ENCODE data around the gene ELN.

Gene ELN

DNA sequence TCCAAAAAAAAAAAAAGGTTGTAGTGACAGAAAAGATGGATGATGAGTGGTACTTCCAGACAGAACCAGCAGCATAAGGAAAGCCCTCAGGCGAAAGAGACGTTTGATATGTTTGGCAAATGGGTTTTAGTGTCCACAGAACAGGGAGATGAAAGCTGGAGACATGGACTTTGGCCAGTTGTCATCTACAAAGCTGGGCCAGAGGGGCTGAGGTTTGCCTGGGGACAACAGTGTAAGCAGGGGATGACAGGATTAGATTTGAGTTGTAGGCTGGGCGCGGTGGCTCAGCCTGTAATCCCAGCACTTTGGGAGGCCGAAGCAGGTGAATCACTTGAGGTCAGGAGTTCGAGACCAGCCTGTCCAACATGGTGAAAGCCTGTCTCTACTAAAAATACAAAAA is 47.8 kb upstream of the ELN start:
- no peak for ATAC-seq
- TF ChIP-seq SNAI2 (CRISPR knock-in tag; IDR thresholded peaks at IDR 0.05) (no peak), PPARA (CRISPR knock-in tag; IDR thresholded peaks at IDR 0.05; ENCODE audit: borderline replicate concordance) (no peak), ZNF70 (CRISPR knock-in tag; IDR thresholded peaks at IDR 0.05) (no peak), GLIS3 (CRISPR knock-in tag; IDR thresholded peaks at IDR 0.05) (no peak), ZNF8 (CRISPR knock-in tag; IDR thresholded peaks at IDR 0.05) (no peak), OSR1 (CRISPR knock-in tag; IDR thresholded peaks at IDR 0.05) (no peak), ZFP3 (CRISPR knock-in tag; IDR thresholded peaks at IDR 0.05) (no peak), ESRRG (CRISPR knock-in tag; IDR thresholded peaks at IDR 0.05) (no peak), ISL1 (CRISPR knock-in tag; IDR thresholded peaks at IDR 0.05) (no peak), ZFP30 (CRISPR knock-in tag; IDR thresholded peaks at IDR 0.05) (no peak), ARNTL (CRISPR knock-in tag; IDR thresholded peaks at IDR 0.05; ENCODE audit: borderline replicate concordance, low read depth) (no peak), ZNF565 (CRISPR knock-in tag; conservative IDR thresholded peaks at IDR 0.05; ENCODE audit: low read depth) (no peak), RARB (CRISPR knock-in tag; IDR thresholded peaks at IDR 0.05) (no peak), BACH2 (CRISPR knock-in tag; IDR thresholded peaks at IDR 0.05; ENCODE audit: borderline replicate concordance) (no peak), TCF4 (CRISPR knock-in tag; IDR thresholded peaks at IDR 0.05; ENCODE audit: borderline replicate concordance) (no peak), CSDC2 (CRISPR knock-in tag; IDR thresholded peaks at IDR 0.05) (no peak)
- TF ChIP-seq, protein P1, sequence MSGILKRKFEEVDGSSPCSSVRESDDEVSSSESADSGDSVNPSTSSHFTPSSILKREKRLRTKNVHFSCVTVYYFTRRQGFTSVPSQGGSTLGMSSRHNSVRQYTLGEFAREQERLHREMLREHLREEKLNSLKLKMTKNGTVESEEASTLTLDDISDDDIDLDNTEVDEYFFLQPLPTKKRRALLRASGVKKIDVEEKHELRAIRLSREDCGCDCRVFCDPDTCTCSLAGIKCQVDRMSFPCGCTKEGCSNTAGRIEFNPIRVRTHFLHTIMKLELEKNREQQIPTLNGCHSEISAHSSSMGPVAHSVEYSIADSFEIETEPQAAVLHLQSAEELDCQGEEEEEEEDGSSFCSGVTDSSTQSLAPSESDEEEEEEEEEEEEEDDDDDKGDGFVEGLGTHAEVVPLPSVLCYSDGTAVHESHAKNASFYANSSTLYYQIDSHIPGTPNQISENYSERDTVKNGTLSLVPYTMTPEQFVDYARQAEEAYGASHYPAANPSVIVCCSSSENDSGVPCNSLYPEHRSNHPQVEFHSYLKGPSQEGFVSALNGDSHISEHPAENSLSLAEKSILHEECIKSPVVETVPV (CRISPR knock-in tag; IDR thresholded peaks at IDR 0.05), result no peak
- TF ChIP-seq, protein P2, sequence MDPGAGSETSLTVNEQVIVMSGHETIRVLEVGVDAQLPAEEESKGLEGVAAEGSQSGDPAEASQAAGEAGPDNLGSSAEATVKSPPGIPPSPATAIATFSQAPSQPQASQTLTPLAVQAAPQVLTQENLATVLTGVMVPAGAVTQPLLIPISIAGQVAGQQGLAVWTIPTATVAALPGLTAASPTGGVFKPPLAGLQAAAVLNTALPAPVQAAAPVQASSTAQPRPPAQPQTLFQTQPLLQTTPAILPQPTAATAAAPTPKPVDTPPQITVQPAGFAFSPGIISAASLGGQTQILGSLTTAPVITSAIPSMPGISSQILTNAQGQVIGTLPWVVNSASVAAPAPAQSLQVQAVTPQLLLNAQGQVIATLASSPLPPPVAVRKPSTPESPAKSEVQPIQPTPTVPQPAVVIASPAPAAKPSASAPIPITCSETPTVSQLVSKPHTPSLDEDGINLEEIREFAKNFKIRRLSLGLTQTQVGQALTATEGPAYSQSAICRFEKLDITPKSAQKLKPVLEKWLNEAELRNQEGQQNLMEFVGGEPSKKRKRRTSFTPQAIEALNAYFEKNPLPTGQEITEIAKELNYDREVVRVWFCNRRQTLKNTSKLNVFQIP (CRISPR knock-in tag; IDR thresholded peaks at IDR 0.05; ENCODE audit: borderline replicate concordance, low read depth), result no peak
- TF ChIP-seq, protein P3, sequence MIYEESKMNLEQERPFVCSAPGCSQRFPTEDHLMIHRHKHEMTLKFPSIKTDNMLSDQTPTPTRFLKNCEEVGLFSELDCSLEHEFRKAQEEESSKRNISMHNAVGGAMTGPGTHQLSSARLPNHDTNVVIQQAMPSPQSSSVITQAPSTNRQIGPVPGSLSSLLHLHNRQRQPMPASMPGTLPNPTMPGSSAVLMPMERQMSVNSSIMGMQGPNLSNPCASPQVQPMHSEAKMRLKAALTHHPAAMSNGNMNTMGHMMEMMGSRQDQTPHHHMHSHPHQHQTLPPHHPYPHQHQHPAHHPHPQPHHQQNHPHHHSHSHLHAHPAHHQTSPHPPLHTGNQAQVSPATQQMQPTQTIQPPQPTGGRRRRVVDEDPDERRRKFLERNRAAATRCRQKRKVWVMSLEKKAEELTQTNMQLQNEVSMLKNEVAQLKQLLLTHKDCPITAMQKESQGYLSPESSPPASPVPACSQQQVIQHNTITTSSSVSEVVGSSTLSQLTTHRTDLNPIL (CRISPR knock-in tag; IDR thresholded peaks at IDR 0.05; ENCODE audit: low read depth), result no peak

DNA sequence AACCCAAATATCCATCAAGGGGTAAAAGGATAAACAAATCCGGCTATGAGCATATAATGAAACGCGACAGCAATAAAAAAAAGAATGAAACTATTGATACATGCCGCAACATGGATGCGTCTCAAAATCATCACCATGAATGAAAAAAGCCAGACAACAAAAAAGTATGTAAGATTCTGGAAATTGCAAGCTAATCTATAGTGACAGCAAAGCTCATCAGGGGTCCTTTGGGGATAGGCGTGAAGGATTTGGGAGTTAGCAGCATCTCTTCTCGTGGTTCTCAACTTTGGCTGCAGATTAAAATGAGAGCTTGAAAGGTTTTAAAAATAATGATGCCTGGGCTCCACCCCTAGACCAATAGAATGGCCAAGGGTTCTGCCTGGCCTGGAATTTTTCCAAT is 46.0 kb upstream of the ELN start:
- TF ChIP-seq ZC3H10 (CRISPR knock-in tag; IDR thresholded peaks at IDR 0.05) (no peak), ISL1 (CRISPR knock-in tag; IDR thresholded peaks at IDR 0.05) (no peak), OSR1 (CRISPR knock-in tag; IDR thresholded peaks at IDR 0.05) (no peak), SNAI2 (CRISPR knock-in tag; IDR thresholded peaks at IDR 0.05) (no peak), RARB (CRISPR knock-in tag; IDR thresholded peaks at IDR 0.05) (no peak), ZFP30 (CRISPR knock-in tag; IDR thresholded peaks at IDR 0.05) (no peak), ZNF565 (CRISPR knock-in tag; conservative IDR thresholded peaks at IDR 0.05; ENCODE audit: low read depth) (no peak), ARNTL (CRISPR knock-in tag; IDR thresholded peaks at IDR 0.05; ENCODE audit: borderline replicate concordance, low read depth) (no peak), ZNF70 (CRISPR knock-in tag; IDR thresholded peaks at IDR 0.05) (no peak), GLIS3 (CRISPR knock-in tag; IDR thresholded peaks at IDR 0.05) (no peak), ZFP3 (CRISPR knock-in tag; IDR thresholded peaks at IDR 0.05) (no peak), ZNF8 (CRISPR knock-in tag; IDR thresholded peaks at IDR 0.05) (no peak), TOX (CRISPR knock-in tag; IDR thresholded peaks at IDR 0.05; ENCODE audit: borderline replicate concordance) (no peak), TCF4 (CRISPR knock-in tag; IDR thresholded peaks at IDR 0.05; ENCODE audit: borderline replicate concordance) (no peak), CSDC2 (CRISPR knock-in tag; IDR thresholded peaks at IDR 0.05) (no peak), ESRRG (CRISPR knock-in tag; IDR thresholded peaks at IDR 0.05) (no peak)
- TF ChIP-seq, protein P3 (CRISPR knock-in tag; IDR thresholded peaks at IDR 0.05; ENCODE audit: low read depth), result no peak
- TF ChIP-seq, protein P1 (CRISPR knock-in tag; IDR thresholded peaks at IDR 0.05), result no peak
- TF ChIP-seq, protein P2 (CRISPR knock-in tag; IDR thresholded peaks at IDR 0.05; ENCODE audit: borderline replicate concordance, low read depth), result no peak
- TF ChIP-seq, protein P4, sequence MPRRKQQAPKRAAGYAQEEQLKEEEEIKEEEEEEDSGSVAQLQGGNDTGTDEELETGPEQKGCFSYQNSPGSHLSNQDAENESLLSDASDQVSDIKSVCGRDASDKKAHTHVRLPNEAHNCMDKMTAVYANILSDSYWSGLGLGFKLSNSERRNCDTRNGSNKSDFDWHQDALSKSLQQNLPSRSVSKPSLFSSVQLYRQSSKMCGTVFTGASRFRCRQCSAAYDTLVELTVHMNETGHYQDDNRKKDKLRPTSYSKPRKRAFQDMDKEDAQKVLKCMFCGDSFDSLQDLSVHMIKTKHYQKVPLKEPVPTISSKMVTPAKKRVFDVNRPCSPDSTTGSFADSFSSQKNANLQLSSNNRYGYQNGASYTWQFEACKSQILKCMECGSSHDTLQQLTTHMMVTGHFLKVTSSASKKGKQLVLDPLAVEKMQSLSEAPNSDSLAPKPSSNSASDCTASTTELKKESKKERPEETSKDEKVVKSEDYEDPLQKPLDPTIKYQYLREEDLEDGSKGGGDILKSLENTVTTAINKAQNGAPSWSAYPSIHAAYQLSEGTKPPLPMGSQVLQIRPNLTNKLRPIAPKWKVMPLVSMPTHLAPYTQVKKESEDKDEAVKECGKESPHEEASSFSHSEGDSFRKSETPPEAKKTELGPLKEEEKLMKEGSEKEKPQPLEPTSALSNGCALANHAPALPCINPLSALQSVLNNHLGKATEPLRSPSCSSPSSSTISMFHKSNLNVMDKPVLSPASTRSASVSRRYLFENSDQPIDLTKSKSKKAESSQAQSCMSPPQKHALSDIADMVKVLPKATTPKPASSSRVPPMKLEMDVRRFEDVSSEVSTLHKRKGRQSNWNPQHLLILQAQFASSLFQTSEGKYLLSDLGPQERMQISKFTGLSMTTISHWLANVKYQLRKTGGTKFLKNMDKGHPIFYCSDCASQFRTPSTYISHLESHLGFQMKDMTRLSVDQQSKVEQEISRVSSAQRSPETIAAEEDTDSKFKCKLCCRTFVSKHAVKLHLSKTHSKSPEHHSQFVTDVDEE (CRISPR knock-in tag; IDR thresholded peaks at IDR 0.05), result no peak
- ATAC-seq, result no peak
